Measurements from ENCODE around the gene NME8. TPM values are rescaled to one million over a fixed set of nuclear protein-coding genes. Genes with fewer than 3 reads are reported as not detected.

The NME8 gene
- total RNA-seq, 1 donor: not detected

DNA sequence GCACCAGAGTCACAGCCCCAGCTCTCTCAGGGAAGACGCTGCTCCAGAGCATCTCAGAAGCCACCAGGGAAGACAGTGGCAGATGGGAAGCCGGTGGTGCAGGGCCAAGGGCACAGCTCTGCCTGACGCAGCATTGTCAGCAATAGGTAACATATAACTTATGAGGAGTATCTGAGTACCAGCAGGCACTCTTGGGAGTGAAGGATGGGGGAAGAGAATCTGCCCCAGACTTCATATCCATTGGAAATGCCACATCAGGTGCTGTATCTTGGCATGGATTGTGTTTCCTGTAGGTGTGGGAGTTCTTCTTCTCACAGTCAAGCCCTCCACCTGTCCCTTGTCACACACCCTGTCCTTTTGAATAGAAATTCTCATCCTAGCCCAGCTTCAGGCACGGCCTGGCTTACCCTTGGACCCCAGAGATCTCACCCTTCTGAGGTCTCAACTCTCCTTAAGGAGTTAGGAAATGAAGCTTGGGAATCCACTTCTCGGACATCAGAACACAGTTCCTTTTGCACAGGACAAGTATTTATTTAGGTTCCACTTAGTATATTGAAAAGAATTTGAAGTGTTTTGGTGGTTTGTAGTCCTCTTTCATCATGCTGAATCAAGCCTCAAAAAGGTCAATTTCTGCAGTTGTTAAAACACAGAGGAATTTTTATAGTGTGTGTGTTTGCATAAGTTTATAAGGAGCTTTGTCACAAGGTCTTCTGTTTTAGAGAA, 82.0 kb downstream of the NME8 start:
- Histone ChIP-seq H3K79me2 (ENCODE audit: insufficient read depth, low read length) (peaks cover 22% of the 10 kb centered on the region), H4K20me1 (ENCODE audit: insufficient read depth, low read length) (no peaks in the 10 kb centered on the region), H3K36me3 (ENCODE audit: insufficient read depth, low read length) (no peaks in the 10 kb centered on the region), H2AFZ (ENCODE audit: low read length) (no peak overlapping the region), H3K4me1 (ENCODE audit: insufficient read depth, low read length) (peaks cover 33% of the 10 kb centered on the region), H3K27ac (ENCODE audit: low read depth, low read length) (peak overlapping the region; percentile 54), H3K4me3 (ENCODE audit: insufficient read depth, low read length) (peak overlapping the region; percentile 15), H3K27me3 (ENCODE audit: insufficient read depth, low read length) (peaks cover 4% of the 10 kb centered on the region), H3K9me3 (ENCODE audit: low read depth, low read length) (peaks cover 5% of the 10 kb centered on the region), H3K4me2 (ENCODE audit: insufficient read depth, low read length) (peak overlapping the region; percentile 61)
- TF ChIP-seq, protein P1, sequence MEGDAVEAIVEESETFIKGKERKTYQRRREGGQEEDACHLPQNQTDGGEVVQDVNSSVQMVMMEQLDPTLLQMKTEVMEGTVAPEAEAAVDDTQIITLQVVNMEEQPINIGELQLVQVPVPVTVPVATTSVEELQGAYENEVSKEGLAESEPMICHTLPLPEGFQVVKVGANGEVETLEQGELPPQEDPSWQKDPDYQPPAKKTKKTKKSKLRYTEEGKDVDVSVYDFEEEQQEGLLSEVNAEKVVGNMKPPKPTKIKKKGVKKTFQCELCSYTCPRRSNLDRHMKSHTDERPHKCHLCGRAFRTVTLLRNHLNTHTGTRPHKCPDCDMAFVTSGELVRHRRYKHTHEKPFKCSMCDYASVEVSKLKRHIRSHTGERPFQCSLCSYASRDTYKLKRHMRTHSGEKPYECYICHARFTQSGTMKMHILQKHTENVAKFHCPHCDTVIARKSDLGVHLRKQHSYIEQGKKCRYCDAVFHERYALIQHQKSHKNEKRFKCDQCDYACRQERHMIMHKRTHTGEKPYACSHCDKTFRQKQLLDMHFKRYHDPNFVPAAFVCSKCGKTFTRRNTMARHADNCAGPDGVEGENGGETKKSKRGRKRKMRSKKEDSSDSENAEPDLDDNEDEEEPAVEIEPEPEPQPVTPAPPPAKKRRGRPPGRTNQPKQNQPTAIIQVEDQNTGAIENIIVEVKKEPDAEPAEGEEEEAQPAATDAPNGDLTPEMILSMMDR (IDR thresholded peaks at IDR 0.05; ENCODE audit: extremely low read depth, low read depth, low read length): no peak
- DNase-seq (ENCODE audit: insufficient read length, low spot score, missing footprints): peak; percentile 89

DNA sequence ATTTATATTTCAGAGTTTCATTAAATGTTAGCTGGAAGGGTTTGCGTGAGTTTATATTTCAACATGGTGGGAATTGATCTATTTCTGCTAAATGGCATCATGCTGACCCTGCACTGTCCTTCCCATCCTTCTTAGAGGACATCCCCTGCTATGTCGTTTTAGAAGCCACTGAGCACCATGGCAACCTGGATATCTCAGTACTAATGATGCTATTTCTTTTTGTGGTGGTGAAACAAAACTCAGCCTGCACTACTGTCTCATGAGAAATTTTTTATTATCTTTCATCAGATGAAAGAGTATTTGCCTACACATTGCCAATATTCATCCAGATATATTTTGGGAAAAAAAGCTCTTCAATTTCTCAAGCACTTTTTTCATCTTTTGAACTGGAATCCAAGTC, 84.1 kb downstream of the NME8 start:
- TF ChIP-seq, protein P1 (IDR thresholded peaks at IDR 0.05; ENCODE audit: extremely low read depth, low read depth, low read length): no peak
- H4K20me1 ChIP-seq (ENCODE audit: insufficient read depth, low read length): no peaks in the 10 kb centered on the region
- H3K79me2 ChIP-seq (ENCODE audit: insufficient read depth, low read length): peaks cover 15% of the 10 kb centered on the region
- no peak for DNase-seq (ENCODE audit: insufficient read length, low spot score, missing footprints)
- H3K27ac ChIP-seq (ENCODE audit: low read depth, low read length): no peak overlapping the region
- H3K4me2 ChIP-seq (ENCODE audit: insufficient read depth, low read length): no peak overlapping the region
- H3K36me3 ChIP-seq (ENCODE audit: insufficient read depth, low read length): no peaks in the 10 kb centered on the region
- no peak overlapping the region for H3K4me3 ChIP-seq (ENCODE audit: insufficient read depth, low read length)
- H2AFZ ChIP-seq (ENCODE audit: low read length): no peak overlapping the region
- no peaks in the 10 kb centered on the region for H3K9me3 ChIP-seq (ENCODE audit: low read depth, low read length)
- H3K4me1 ChIP-seq (ENCODE audit: insufficient read depth, low read length): peaks cover 26% of the 10 kb centered on the region
- peaks cover 4% of the 10 kb centered on the region for H3K27me3 ChIP-seq (ENCODE audit: insufficient read depth, low read length)

DNA sequence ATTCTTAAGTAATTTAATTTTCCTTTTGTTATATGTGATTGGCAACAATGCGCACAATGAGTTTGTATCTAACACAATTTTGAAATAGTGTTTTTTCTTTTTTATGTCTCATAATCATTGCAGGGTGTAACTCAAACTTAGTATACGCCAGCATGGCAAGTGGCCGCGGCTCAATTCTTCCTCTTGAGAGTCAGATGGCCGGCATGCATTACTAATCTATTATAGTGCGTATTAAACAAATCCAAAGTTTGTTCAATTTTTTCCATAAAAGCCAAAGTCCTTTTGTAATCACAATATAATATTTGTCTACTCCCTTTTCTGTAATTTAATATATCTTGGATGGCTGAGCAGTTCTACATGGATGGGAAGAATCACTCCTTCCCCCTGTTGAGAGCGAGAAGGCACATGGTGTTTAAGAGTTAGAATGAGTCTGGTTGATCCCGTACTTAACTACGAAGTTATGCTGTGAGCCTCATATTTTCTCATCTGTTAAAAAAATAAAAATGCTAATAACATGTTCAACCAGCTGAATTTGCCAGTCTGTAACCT, 84.7 kb downstream of the NME8 start:
- Histone ChIP-seq H2AFZ (ENCODE audit: low read length) (no peak overlapping the region), H4K20me1 (ENCODE audit: insufficient read depth, low read length) (no peaks in the 10 kb centered on the region), H3K4me2 (ENCODE audit: insufficient read depth, low read length) (no peak overlapping the region), H3K4me1 (ENCODE audit: insufficient read depth, low read length) (peaks cover 23% of the 10 kb centered on the region), H3K27ac (ENCODE audit: low read depth, low read length) (no peak overlapping the region), H3K4me3 (ENCODE audit: insufficient read depth, low read length) (no peak overlapping the region), H3K79me2 (ENCODE audit: insufficient read depth, low read length) (peaks cover 15% of the 10 kb centered on the region), H3K36me3 (ENCODE audit: insufficient read depth, low read length) (no peaks in the 10 kb centered on the region), H3K9me3 (ENCODE audit: low read depth, low read length) (no peaks in the 10 kb centered on the region), H3K27me3 (ENCODE audit: insufficient read depth, low read length) (peaks cover 4% of the 10 kb centered on the region)
- TF ChIP-seq, protein P1 (IDR thresholded peaks at IDR 0.05; ENCODE audit: extremely low read depth, low read depth, low read length): no peak
- DNase-seq (ENCODE audit: insufficient read length, low spot score, missing footprints): no peak

DNA sequence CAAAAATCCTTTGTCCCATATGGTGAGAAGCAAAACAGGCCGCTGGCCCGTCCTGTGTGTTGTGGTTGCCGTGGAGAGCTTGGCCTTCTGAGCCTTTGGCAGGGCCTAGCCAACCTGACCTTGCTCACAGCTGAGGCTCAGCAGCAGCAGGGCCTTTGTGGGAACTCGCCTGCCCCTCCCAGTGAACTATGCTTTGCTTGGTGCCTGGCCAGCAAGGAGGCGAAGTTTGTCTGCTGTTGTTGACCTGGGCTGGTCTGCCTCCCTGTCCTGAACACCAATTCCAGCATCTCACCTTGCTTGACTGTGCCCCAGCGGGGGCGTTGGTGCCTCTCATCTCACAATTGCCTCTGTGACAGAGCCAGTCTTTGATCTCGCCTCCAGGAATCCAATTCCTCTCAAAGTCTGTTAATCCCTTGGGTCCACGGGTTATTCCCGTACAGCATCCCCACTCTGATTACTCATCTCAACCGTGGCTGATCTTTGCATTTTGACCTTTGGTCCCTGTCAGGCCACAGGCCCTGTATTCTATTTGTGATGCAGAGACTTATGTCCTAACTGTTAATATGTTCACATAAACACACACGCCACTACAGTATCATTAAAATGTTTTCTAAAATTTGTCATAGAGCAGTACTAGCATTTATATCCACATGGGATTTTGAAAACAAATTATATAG, 94.7 kb downstream of the NME8 start:
- H2AFZ ChIP-seq (ENCODE audit: low read length): peak overlapping the region; percentile 78
- H3K4me2 ChIP-seq (ENCODE audit: insufficient read depth, low read length): peak overlapping the region; percentile 35

More for the DNA sequence above, 94.7 kb downstream of the NME8 start:
- H3K9me3 ChIP-seq (ENCODE audit: low read depth, low read length): no peaks in the 10 kb centered on the region
- H3K36me3 ChIP-seq (ENCODE audit: insufficient read depth, low read length): no peaks in the 10 kb centered on the region
- no peaks in the 10 kb centered on the region for H3K27me3 ChIP-seq (ENCODE audit: insufficient read depth, low read length)
- peaks cover 12% of the 10 kb centered on the region for H4K20me1 ChIP-seq (ENCODE audit: insufficient read depth, low read length)
- H3K27ac ChIP-seq (ENCODE audit: low read depth, low read length): peak overlapping the region; percentile 69
- H3K4me1 ChIP-seq (ENCODE audit: insufficient read depth, low read length): peaks cover 21% of the 10 kb centered on the region
- H3K4me3 ChIP-seq (ENCODE audit: insufficient read depth, low read length): peak overlapping the region; percentile 23
- TF ChIP-seq, protein P1 (IDR thresholded peaks at IDR 0.05; ENCODE audit: extremely low read depth, low read depth, low read length): no peak
- peak; percentile 65 for DNase-seq (ENCODE audit: insufficient read length, low spot score, missing footprints)
- H3K79me2 ChIP-seq (ENCODE audit: insufficient read depth, low read length): peaks cover 22% of the 10 kb centered on the region
